IPS DF 4.7 (cell line): ENCODE measurements around the gene FBH1.
"Not testable (repeated sequence)": the region's sequence is repeated elsewhere in the genome, so short reads cannot be mapped to it uniquely, and the experiment has no call there.

ENCODE experiments used
- DNase-seq: peaks from one replicate; pipeline ENCODE4 v3.0.0-alpha.2; 2013; ENCODE audit warnings: low spot score; ENCODE audit errors: extremely low read depth

Gene FBH1

DNA sequence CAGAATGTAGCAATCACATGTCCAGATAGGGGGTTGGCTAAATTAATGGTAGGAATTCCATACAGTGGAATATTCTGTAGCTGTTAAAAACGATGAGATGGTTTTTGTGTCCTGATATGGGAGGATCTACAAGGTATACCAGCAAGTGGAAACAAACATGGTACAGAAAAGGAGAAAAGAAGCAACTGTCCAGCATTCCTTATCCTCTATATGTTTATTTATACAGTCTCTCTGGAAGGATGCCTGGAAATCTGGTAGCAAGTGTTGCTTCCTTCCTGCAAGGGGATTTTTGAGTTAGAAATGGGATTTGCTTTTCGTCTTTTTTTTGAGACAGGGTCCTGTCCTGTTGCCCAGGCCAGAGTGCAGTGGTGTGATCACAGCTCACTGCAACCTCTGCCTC is 68.0 kb downstream of the FBH1 start:
- DNase-seq = no peak

DNA sequence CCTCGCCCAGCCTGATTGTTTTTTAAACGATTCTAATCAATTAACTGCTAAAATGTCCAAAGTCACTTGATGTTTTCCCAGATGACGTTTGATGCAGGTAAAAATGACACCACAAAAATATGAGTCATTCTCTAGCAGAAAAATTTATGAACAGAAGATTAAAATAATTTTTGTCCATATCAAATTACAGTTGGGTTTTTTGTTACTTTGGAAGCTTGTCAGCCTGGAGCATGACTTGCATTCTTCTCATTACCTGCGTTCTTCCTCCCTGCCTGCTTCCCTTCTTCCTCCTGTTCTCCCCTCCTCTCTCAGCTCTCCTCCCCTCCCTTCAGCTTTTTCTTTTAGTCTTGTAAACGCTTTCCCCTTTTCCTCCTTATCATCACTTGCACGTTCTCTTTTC is 68.6 kb downstream of the FBH1 start:
- DNase-seq = no peak

DNA sequence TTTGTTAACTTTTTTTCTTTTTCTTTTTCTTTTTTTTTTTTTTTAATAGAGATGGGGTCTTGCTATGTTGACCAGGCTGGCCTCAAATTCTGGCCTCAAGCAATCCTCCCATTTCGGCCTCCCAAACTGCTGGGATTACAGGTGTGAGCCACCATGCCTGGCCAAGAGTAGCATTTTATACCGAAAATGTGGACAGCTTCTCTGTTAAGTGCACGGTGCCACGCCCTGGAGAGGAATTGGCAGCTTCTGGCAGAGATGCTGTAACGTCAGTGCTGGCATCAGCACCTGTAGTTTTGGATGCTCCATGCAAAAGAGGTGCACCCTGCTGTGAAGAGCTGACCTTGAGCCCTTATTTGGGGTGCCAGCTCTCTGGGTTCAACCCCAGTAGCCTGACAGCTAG is 69.1 kb downstream of the FBH1 start:
- no peak for DNase-seq

DNA sequence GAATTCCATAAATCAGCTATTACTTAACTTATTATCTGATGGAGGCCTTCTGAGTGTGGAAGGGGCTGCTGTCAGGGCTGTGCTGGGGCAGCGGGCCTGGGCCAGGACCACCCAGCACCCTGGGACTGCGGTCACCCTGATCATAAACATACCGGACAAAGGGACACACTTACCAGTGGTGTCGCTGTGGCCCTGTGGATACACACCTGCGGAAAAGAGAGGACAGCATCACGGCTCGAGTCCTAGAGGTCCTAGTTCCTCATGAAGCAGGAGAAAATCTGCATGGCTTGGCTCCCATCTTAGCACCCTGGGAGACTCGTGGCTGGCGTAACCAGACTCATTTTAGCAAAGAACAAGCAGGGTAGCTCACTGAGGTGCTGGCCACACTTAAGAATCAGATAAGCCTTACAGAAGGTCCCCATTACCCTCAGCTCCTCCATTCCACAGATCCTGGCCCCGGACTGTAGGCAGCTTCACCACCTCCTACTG is 69.6 kb downstream of the FBH1 start:
- DNase-seq = no peak

DNA sequence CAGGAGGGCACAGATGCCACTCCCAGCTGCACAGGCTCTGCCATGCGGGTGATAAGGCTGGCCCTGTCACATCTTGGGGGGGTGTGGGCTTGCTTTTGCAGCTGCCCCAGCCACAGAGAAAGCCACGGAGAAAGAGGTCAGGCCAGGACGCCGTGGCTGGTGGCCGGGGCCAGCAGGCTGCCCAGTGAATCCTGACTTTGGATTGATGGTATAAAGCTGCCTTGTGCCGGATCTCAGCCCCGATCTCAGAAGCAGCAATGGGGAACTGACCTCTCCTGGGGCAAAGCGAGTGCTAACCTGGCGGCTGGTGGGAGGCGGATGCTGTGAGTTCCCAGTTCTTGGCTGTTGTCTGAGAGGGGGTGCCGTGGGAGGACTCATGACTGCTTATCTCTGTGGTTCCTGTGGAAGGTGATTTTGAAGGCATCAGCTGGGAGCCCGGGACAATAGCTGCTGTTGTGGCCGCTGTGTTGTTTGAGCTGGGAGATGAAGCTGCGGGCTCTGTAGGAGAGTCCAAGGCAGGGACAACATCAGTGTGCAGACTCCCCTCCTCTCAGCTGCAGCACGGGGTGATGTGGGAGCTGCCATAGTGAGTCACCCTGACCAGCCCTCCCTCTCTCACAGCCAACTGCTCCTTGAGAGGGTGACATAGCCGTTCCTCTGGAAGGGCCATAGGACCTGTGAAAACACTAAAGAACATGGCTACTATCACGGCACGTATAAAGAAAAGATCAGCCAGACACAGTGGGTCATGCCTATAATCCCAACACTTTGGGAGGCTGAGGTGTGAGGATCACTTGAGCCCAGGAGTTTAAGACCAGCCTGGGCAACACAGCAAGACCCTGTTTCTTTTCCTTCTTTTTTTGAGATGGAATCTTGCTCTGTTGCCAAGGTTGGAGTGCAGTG is 70.3 kb downstream of the FBH1 start:
- DNase-seq = no peak

DNA sequence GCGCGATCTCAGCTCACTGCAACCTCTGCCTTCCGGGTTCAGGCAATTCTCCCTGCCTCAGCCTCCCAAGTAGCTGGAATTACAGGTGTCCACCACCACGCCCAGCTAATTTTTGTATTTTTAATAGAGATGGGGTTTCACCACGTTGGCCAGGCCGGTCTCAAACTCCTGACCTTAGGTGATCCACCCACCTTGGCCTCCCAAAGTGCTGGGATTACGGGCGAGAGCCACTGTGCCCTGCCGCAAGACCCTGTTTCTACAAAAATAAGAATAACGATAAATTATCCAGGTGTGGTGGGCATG is 70.9 kb downstream of the FBH1 start:
- not testable (repeated sequence) for DNase-seq

DNA sequence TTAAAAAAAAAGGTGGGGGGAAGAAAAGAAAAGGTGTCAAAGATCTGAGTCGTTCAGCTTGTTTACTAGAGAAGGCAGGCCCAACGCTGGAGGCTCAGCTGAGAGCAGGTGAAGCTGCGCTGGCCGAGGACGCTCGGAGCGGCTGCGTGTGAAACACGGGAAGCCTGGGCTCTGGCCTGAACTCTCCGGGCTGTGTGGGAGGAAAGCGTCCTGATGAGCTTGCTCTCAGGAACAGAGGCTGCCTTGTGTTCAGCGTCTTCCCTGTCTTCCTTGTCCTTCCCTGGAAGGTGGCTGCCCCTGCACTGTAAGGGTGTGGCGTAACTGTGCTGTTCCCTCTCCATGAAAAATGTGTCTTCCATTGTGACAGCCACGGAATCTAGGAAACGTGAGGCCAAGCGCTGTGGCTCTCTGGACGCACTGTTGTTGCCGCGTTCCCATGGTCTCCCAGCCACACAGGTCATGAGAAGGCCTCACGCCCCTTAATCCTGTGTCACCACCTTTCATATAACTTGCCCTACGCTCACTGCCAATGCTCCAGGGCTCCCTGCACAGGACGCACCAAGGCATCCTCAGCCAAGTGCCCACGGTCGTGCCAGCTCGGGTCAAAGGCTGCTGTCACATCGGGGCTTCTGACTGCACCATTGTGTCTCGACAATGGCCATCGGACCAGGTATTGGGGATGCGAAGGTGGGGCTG is 71.5 kb downstream of the FBH1 start:
- DNase-seq = no peak

DNA sequence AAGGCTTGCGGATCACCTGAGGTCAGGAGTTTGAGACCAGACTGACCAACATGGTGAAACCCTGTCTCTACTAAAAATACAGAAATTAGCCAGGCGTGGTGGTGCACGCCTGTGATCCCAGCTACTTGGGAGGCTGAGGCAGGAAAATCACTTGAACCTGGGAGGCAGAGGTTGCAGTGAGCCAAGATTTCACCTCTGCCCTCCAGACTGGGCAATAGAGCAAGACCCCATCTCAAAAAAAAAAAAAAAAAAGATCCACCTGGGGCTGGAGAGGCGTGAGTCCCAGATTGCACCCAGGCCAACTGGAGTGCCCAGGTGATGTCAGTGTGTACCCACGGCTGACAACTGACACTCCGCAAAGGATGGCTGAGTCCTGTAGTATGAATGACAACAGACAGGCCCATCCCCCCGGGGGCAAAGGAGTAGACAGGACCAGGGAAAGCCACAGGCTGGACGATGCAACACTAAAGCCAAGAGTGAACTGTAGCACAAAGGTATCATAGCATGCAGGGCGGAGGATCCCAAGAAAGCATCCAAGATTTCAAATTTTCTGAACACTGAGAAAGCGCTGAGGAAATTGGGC is 72.4 kb downstream of the FBH1 start:
- not testable (repeated sequence) for DNase-seq

DNA sequence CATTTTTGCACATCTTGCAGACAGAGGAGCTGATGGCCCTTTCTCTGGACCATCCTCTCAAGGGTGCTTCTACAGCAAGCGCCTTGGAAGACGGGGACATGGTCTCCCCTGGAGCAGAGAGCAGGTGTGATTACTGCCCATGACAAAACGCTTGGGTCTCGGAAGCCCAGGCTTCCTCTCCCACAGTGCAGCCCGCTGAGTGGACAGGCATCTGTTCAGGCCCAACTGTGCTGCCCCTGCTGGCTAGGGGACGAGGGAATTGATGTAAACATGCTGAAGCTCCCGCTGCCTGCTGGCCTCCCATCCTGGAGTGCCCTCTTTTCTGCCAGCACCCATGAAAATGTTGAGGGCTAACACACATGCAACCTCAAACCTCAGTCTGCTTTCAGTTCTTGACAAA is 73.0 kb downstream of the FBH1 start:
- no peak for DNase-seq

DNA sequence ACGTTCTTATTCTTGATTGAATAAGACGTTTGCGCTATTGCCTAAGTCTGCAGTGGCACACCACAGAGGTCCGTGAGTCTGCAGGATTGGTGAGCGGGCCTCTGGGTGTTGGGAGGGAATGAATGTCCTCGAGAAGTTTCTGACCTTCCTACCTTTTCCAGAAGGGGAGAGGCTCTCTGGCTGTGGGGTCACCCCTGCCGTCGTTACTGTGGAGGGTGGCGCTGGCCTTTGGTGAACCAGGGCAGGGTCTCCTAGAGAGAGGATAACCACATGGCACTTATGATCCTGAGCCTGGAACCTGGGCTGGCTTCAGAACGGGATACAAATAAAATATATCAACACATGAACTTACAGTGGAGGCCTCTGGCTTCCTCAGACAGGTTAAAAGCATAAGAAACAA is 73.5 kb downstream of the FBH1 start:
- no peak for DNase-seq

DNA sequence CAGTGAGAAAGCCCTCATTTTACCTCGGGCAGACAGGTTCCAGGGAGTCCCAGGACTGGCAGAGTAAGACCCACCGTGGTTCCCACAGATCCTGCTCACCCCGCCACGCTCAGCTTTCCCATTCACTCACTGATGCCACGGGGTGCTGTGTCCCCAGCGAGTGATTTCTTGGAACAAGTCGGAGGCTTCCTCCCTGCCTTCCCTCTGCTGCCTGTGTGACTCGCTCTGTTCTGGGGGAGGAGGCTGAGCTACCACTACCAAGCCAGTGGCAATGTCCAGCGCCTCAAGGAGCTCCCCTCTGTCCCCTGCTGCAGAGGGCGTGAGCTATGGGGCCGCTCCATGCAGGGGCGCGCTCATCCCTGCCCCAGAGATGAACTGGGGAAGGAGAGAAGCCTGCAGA is 74.7 kb downstream of the FBH1 start:
- DNase-seq = no peak

DNA sequence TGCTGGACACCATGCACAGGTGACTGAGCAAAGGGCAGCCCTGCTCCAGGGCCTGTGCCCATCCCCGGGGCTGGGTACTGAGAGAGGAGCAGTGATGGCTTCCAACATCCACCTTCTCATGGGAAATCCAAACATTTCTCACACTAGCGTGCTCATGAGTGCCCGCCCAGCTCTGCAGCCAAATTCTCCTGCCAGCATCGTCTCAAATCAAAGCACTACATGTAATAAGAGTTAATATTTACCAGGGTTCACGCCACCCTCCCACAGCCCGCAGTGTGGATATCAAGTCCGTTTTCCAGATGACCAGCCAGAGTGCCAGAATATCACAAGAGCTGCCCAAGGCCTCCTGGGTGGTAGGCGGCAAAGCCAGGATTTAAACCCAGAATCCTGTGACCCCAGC is 75.2 kb downstream of the FBH1 start:
- DNase-seq = no peak

DNA sequence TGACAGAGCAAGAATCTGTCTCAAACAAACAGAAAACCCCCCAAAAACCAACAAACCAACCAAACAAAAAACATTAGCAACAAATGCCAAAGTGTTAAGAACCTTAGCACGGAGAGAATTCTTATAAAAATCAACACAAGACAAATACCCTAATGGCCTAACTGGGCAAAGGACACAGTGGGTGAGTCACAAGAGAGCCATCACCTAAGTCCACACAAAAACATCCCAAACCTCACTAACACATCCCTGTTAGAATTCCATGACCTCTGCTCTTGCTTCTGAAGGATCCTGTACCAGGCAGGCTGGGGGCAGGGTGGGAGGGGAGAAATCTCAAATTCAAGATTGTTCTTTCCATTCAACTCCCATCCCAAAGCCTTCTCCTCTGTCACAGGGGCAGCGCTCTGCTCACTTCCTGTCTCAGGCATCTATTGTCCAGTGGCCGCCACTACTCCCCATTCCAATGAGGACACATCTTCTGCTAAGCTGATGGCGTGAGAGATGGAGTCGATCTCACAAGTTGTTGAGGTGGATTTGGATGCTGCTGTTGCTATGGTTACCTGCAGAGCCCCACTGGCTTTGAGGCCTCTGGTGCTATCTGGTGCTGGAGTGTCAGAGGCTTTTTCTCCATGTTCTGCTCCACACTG is 78.1 kb downstream of the FBH1 start:
- no peak for DNase-seq

DNA sequence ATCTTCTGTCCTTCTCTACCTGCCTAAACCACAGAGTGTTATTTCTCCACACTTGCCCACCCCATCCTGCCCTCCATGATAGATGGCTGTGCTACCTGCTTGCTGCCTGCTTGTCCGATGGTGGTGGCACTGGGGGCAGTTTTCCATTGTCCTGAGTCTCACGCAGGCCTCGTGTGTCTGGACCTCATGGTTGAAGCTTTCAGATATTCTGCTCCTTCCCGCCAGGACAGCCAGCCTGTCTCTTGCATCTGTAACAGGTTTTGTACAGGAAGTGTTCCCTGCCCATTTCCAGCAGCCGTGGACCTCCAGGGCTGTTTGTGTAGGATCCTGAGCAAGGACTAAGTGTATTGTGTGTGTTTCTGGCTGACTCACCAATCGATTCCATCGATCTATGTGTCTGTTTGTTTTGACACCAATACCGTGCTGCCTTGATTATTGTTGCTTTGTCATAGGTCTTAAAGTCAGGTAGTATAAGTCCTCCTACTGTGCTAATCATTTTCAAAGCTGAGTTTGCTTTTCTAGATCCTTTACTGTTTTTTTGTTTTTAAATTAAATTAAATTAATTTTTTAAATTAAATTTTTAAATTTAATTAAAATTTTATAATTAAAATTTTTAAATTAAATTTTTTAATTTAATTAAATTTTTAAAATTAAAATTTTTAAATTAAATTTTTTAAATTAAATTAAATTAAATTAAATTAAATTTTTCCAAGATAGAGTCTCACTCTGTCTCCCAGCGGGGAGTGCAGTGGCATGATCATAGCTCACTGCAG is 78.8 kb downstream of the FBH1 start:
- DNase-seq = no peak

DNA sequence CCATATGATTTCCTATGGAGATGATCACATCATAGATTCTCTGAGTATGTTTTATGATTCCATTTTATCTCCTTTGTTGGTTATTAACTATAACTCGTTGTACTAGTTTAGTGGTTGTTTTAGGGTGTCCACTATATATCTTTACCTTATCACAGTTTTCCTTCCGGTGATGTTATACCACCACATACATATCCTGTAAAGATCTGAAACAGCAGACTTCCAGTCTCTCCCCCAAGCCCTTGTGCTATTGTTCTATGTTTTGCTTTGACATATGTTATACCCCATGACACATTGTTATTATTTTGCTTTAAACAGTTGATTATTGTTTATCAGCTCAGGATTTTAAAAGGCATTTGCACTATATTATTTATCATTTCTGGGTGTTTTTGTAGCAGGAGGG is 80.0 kb downstream of the FBH1 start:
- no peak for DNase-seq

DNA sequence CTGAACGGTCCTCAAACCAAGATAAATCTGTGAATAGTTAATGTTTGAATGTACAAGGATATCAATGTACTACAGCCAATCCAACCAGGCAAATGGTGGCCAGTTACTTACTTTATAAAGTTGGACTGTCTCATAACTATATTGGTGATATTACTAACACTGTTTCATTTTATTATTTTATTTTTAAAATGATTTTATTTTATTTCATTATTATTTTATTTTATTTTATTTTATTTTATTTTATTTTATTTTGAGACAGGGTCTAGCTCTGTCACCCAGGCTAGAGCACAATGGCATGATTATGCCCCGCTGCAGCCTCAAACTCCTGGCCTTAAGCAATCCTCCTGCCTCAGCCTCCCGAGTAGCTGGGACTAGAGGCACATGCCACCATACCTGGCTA is 80.5 kb downstream of the FBH1 start:
- no peak for DNase-seq

DNA sequence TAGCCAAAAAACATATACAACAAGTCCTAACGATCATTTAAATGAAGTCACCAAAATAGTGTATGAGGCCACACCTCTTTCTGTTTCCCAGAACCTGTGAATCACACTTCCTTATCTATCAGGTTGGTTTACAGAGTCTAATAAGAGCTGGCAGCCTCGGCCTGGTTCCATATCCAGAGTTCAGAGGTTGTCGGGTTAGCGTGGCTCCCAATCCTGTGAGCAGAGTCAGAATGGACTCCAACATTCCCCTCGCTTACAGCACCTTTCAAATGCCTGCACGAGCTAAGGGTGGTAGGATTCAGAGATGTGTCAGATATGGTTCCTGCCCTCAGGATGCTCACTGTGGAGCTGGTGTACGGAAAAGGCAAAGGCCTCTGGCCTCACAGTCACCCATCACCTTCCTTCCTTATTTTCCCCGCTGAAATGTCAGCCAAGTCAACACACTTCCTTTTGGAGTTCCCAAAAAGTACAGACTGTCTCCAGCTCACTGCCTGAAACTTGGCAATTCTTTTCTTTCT is 81.3 kb downstream of the FBH1 start:
- no peak for DNase-seq

DNA sequence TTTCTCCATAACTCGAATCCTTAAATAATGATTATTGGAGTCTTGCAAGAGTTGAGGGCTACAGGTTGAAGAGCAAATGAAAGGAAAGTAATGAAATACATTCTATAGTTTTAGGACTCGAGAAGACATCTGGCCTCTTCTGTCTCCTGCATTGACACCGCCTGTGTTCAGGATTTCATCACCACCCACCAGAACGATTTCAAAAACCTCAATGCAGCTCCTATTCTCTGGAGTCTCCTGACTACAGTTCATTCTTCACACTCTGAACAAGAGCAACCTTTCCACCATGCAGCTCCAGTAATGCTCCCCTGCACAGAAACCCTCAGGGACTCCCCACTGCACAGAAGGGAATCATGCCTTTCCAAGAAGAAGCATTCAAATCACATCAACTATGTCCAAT is 81.8 kb downstream of the FBH1 start:
- no peak for DNase-seq

DNA sequence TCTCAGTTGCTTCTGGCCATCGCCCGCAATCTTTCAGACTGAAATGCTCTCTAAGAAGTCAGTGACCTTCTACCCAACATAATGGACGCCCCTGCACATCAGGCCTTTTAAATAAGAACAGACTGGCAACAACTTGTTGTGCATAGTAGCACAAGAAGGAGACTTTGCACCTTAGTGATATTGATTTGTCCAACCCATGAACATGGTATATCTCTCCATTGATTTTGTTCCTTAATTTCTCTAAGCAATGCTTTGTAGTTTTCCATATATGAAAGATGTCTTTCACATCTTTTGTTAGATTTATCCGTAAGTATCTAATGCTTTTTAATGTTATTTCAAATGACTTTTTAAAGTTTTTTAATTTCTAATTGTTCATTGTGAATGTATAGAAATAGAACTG is 83.0 kb downstream of the FBH1 start:
- no peak for DNase-seq

DNA sequence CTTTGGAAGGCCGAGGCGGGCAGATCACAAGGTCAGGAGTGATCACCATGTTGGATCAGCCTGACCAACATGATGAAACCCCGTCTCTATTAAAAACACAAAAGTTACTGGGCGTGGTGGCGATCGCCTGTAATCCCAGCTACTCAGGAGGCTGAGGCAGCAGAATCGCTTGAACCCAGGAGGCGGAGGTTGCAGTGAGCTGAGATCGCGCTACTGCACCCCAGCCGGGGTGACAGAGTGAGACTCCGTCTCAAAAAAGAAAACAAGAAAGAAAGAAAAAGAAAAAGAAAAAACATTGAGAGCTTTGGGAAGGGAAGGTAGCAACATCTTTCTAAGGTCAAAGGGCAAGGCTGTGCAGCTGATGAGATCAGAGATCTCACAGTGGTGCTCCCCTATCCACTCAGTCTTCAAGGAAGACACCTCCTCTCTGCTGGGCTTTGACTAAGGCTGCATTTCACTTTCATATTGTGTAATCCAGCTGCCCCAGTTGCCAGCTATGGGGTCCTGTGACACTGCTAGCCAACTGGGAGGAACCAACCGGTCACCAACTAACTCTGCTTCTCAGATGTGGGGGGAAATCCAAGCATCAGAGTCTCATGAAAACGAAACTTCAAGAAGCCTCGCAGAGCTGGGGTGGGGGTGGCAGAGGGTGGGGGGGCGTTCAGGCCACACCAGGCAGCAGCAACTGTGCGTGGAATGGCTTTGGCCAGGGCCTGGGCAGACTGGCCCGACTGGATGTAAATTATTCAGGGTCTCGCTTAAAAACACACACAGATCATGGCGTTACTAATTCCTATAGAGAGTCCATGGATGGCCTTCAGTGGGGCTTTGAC is 85.8 kb downstream of the FBH1 start:
- DNase-seq = no peak
